ENCODE measurements around the gene ASCL4. TPM values are rescaled to one million over a fixed set of nuclear protein-coding genes. Genes with fewer than 3 reads are reported as not detected.
"Not testable (repeated sequence)": the region's sequence is repeated elsewhere in the genome, so short reads cannot be mapped to it uniquely, and the experiment has no call there.

ASCL4 gene
- polyA plus RNA-seq (ENCODE audit: insufficient read length in 3 of 3) = not detected
- long read RNA-seq, donor 1 = 0 reads
- long read RNA-seq, donor 2 = 0 reads
- long read RNA-seq, donor 3 = 0 reads
- long read RNA-seq, donor 4 = 0 reads
- long read RNA-seq, donor 5 = 0 reads
- long read RNA-seq, donor 6 = 0 reads
- long read RNA-seq, donor 7 = 0 reads
- long read RNA-seq, donor 8, partial matches to known transcripts = 0 of 1 reads
- long read RNA-seq, donor 8, other reads (novel, unspliced or antisense) = 0 of 1 reads
- long read RNA-seq, donor 9 = 0 reads
- long read RNA-seq, donor 10, partial matches to known transcripts = 0 of 1 reads
- long read RNA-seq, donor 10, other reads (novel, unspliced or antisense) = 0 of 1 reads
- long read RNA-seq, donor 11 = 0 reads
- long read RNA-seq, donor 12 = 0 reads
- long read RNA-seq, donor 13 = 0 reads
- long read RNA-seq, donor 14 = 0 reads
- long read RNA-seq, donor 15 = 0 reads
- long read RNA-seq, donor 16 = 0 reads

DNA sequence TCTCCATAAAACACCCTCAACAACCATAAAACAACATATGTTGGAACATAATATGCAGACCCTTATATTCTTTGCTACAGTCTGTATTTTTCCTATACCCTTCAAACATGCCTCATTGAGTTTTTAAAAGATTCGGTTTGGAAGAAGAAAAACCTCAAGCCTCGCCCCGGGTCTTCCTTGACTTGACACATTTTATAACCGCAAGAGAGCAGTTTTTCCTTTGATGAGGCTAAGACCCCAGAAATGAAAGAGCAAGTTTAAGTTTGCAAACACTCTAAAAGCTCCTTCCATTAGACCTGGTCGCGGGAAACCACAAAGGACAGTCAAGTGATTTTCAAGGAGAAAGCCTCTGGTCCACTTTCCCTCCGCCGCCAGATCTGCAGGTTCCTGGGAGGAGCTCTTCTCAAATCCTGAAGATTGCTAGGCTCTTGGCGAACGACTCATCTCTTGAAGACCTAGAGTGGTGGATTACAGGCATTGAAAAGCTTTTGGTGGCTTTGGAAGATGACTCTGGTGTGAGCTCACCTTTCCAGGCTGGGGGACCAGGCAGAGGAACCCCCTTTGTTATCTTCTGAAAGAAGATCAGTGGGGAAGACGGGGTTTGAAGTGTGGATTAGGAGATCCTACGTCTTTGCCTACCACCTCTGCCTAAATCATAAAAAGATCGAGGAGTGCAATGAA, at the start of gene ASCL4:
Gene ASCL4 (plus strand): TSS at position 356 of the 681 bp plus-strand sequence. CDS start 515 bp downstream, outside the sequence.
- no peak for DNase-seq (ENCODE audit: extremely low read depth in 1 of 11, low read depth in 9 of 11, low spot score in 4 of 11)

DNA sequence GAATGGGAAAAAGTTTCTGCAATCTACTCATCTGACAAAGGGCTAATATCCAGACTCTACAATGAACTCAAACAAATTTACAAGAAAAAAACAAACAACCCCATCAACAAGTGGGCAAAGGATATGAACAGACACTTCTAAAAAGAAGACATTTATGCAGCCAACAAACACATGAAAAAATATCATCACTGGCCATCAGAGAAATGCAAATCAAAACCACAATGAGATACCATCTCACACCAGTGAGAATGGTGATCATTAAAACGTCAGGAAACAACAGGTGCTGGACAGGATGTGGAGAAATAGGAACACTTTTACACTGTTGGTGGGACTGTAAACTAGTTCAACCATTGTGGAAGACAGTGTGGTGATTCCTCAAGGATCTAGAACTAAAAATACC, 47.2 kb upstream of the ASCL4 start:
- DNase-seq (ENCODE audit: extremely low read depth in 1 of 11, low read depth in 9 of 11, low spot score in 4 of 11) = not testable (repeated sequence)

DNA sequence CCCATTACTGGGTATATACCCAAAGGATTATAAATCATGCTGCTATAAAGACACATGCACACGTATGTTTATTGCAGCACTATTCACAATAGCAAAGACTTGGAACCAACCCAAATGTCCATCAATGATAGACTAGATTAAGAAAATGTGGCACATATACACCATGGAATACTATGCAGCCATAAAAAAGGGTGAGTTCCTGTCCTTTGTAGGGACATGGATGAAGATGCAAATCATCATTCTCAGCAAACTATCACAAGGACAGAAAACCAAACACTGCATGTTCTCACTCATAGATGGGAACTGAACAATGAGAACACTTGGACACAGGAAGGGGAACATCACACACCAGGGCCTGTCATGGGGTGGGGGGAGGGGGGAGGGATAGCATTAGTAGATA, 46.8 kb upstream of the ASCL4 start:
- DNase-seq (ENCODE audit: extremely low read depth in 1 of 11, low read depth in 9 of 11, low spot score in 4 of 11) = not testable (repeated sequence)

DNA sequence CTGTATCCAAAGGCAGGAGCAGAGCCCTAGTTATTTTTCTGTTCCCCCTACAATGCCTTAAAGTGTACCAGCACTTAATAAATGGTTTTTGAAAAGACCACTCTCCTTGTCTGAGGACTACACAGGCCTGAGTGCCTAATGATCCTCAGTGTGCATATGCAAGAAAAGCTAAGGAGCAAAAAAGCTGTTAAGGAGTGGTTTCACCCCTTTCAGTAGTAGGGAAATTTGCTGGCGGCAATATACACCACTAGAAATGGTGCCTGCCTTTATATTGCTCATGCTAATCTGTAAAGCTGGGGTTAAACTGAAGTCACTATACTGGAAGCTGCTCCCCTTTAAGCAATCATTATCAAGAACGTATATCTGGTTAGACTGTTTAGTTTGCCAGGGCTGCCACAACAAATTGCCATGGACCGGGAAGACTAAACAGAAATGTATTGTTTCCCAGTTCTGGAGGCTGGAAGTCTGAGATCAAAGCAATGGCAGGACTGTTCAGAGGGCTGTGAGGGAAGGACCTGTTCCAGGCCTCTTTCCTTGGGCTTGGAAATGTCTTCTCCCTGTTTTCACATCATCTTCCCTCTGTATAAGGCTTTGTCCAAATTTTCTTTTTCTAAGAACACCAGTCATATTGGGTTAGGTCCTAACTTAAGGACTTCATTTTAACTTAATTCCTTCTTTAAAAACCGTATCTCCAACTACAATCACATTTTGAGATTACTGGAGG, 43.7 kb upstream of the ASCL4 start:
- no peak for DNase-seq (ENCODE audit: extremely low read depth in 1 of 11, low read depth in 9 of 11, low spot score in 4 of 11)

DNA sequence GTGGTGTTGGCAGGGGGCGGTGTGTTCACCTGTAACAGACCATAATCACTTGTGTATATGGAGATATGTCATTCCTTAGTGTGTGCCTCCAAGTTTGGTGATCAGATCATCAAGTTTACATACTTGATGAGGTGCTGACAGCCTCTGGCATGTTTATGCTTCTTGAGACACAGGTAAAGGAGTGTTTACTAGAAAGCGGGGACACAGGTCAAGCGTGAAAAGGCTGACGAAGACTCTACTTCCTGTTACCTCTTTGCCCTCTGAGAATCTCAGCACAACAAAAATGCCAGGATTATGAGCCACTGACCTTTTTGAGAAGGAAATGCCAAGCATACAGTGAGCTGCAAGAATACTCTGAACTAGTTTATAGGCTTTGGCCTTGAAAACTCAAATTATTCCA, 43.1 kb upstream of the ASCL4 start:
- DNase-seq (ENCODE audit: extremely low read depth in 1 of 11, low read depth in 9 of 11, low spot score in 4 of 11) = no peak

DNA sequence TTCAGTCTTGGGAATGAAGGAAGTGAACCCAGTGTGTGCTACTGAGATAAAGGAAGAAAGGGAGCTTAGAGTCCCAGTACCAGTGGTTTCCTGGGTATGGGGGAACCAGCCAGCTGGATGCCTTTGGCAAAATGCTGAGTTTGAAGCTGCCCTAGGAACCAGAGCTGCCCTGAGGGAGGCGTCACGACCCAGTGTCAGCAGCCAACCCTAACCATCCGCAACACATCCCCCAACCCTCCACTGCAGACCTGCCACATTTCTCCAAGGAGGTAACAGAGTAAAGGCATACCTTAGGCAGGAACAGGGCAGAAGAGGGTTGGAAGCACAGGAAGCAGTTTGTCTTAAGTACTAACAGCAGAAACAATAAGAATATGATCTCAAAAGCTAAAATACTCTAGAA, 42.1 kb upstream of the ASCL4 start:
- no peak for DNase-seq (ENCODE audit: extremely low read depth in 1 of 11, low read depth in 9 of 11, low spot score in 4 of 11)

GRCh38 chr12:107734139-107734538, 40.4 kb upstream of the ASCL4 start:
- DNase-seq (ENCODE audit: extremely low read depth in 1 of 11, low read depth in 9 of 11, low spot score in 4 of 11) = no peak

- no peak for DNase-seq (ENCODE audit: extremely low read depth in 1 of 11, low read depth in 9 of 11, low spot score in 4 of 11)
Measured at GRCh38 chr12:107735763-107736162, 38.7 kb upstream of the ASCL4 start.

DNA sequence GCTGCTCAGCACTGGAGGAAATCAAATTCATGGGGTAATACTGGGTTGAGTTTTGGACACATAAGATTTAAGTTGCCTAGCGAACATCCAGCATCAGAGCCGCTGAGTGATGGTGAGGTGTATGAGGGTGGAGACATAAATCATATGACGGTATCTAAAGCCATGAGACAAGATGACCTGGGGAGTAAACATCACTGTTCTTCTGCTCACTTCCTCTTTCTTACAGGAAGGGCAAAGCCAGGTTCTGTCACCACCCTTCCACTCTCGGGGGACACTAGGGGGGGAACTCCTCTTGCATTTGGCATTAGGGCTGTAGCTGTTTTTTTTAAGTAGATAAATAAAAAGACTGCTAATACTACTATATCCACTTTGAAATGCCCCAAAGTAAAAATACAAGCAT, 37.6 kb upstream of the ASCL4 start:
- DNase-seq (ENCODE audit: extremely low read depth in 1 of 11, low read depth in 9 of 11, low spot score in 4 of 11) = no peak

DNA sequence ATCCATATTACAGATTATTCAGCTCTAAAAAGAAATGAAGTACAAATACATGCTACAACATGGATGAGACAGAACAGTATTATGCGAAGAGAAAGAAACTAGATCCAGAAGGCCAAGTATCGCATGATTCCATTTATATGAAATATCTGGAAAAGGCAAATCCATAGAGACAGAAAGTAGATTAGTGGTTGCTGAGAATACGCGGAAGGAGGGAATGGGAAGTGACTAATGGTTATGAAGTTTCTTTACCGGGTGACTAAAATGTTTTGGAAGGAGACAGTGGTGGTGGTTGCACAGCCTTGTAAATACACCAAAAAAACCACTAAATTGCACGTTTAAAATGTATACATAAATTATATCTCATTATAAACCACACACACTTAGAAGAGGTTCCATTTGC, 26.0 kb upstream of the ASCL4 start:
- DNase-seq (ENCODE audit: extremely low read depth in 1 of 11, low read depth in 9 of 11, low spot score in 4 of 11) = no peak

DNA sequence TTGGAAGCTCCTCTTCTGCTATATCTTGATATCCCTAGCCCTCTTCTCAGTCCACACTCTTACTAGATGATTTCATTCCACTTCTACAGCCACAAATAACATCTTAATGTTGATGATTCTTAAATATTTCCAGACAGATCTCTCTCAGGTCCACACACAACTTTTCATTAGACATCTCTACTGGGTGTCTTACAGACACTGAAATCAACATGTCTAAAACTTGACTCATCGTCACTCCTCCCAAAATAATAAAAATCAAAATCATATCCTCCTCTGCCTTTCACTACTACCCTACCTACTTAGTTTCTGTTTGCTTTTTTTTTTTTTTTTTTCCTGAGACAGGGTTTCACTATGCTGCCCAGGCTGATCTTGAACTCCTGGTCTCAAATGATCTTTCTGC, 25.4 kb upstream of the ASCL4 start:
- DNase-seq (ENCODE audit: extremely low read depth in 1 of 11, low read depth in 9 of 11, low spot score in 4 of 11) = no peak

- peak in 6 of 11 donors; percentile 25 to 74 (median 56) for DNase-seq (ENCODE audit: extremely low read depth in 1 of 11, low read depth in 9 of 11, low spot score in 4 of 11)
Measured at GRCh38 chr12:107759410-107759809, 15.1 kb upstream of the ASCL4 start.

GRCh38 chr12:107760207-107760808, 14.2 kb upstream of the ASCL4 start:
- peak in 1 of 11 donors; percentile 15 for DNase-seq (ENCODE audit: extremely low read depth in 1 of 11, low read depth in 9 of 11, low spot score in 4 of 11)

- peak; percentile 74 to 96 (median 92) for DNase-seq (ENCODE audit: extremely low read depth in 1 of 11, low read depth in 9 of 11, low spot score in 4 of 11)
Measured at GRCh38 chr12:107760809-107761501, 13.5 kb upstream of the ASCL4 start, which contains the start of gene PRDM4. Gene PRDM4 (minus strand): TSS chr12:107761137. CDS start chr12:107760515, 622 bp downstream.

- DNase-seq (ENCODE audit: extremely low read depth in 1 of 11, low read depth in 9 of 11, low spot score in 4 of 11) = no peak
Measured at GRCh38 chr12:107761502-107761904, 13.0 kb upstream of the ASCL4 start.

GRCh38 chr12:107762874-107763273, 11.6 kb upstream of the ASCL4 start:
- no peak for DNase-seq (ENCODE audit: extremely low read depth in 1 of 11, low read depth in 9 of 11, low spot score in 4 of 11)

GRCh38 chr12:107764626-107765025, 9.9 kb upstream of the ASCL4 start:
- no peak for DNase-seq (ENCODE audit: extremely low read depth in 1 of 11, low read depth in 9 of 11, low spot score in 4 of 11)

- DNase-seq (ENCODE audit: extremely low read depth in 1 of 11, low read depth in 9 of 11, low spot score in 4 of 11) = no peak
Measured at GRCh38 chr12:107765316-107765715, 9.2 kb upstream of the ASCL4 start.

- no peak for DNase-seq (ENCODE audit: extremely low read depth in 1 of 11, low read depth in 9 of 11, low spot score in 4 of 11)
Measured at GRCh38 chr12:107767466-107767865, 7.0 kb upstream of the ASCL4 start.
